ENCODE results near the gene SETD5.

GRCh38 chr3:9428411-9428810 is 31.0 kb downstream of the SETD5 start:
- no peak for TF ChIP-seq POLR2A (IDR thresholded peaks at IDR 0.05)
- no peak for TF ChIP-seq CTCF (IDR thresholded peaks at IDR 0.05)
